ENCODE measurements around the gene CDH5.

CDH5 gene

GRCh38 chr16:66416136-66416535, 49.6 kb downstream of the CDH5 start:
- H2AFZ ChIP-seq (ENCODE audit: low read depth, low read length, severe bottlenecking), result no peak overlapping the region
- no peaks in the 10 kb centered on the region for H3K9me3 ChIP-seq (ENCODE audit: insufficient read depth, low read length)
- H3K27ac ChIP-seq (ENCODE audit: low read depth, low read length), result no peak overlapping the region
- H3F3A ChIP-seq (ENCODE audit: insufficient read depth), result no peaks in the 10 kb centered on the region
- H3K9ac ChIP-seq (ENCODE audit: low read length), result no peak overlapping the region
- no peak for TF ChIP-seq EZH2phosphoT487 (conservative IDR thresholded peaks at IDR 0.05; ENCODE audit: low read length)
- TF ChIP-seq CTCF (IDR thresholded peaks at IDR 0.05; ENCODE audit: insufficient read depth, low read length, poor library complexity, severe bottlenecking), result no peak
- no peaks in the 10 kb centered on the region for H3K36me3 ChIP-seq (ENCODE audit: low read length)
- H4K20me1 ChIP-seq (ENCODE audit: low read depth, low read length), result no peaks in the 10 kb centered on the region
- H3K27me3 ChIP-seq (ENCODE audit: low read length), result no peaks in the 10 kb centered on the region
- no peak overlapping the region for H3K4me3 ChIP-seq (ENCODE audit: insufficient read depth, low read length, poor library complexity, severe bottlenecking)
- H3K4me2 ChIP-seq (ENCODE audit: low read depth, low read length, poor library complexity, severe bottlenecking), result no peak overlapping the region
- H3K9me2 ChIP-seq (replicated peaks; ENCODE audit: insufficient read depth, low read length), result no peaks in the 10 kb centered on the region
- H3K79me2 ChIP-seq (ENCODE audit: insufficient read depth, low read length), result no peaks in the 10 kb centered on the region

- Histone ChIP-seq H3K4me3 (ENCODE audit: insufficient read depth, low read length, poor library complexity, severe bottlenecking) (no peak overlapping the region), H2AFZ (ENCODE audit: low read depth, low read length, severe bottlenecking) (no peak overlapping the region), H3K36me3 (ENCODE audit: low read length) (no peaks in the 10 kb centered on the region), H3K9me2 (replicated peaks; ENCODE audit: insufficient read depth, low read length) (no peaks in the 10 kb centered on the region), H3K4me2 (ENCODE audit: low read depth, low read length, poor library complexity, severe bottlenecking) (no peak overlapping the region), H3K27me3 (ENCODE audit: low read length) (no peaks in the 10 kb centered on the region), H3K9ac (ENCODE audit: low read length) (no peak overlapping the region), H3F3A (ENCODE audit: insufficient read depth) (no peaks in the 10 kb centered on the region), H3K27ac (ENCODE audit: low read depth, low read length) (no peak overlapping the region), H4K20me1 (ENCODE audit: low read depth, low read length) (no peaks in the 10 kb centered on the region), H3K9me3 (ENCODE audit: insufficient read depth, low read length) (no peaks in the 10 kb centered on the region), H3K79me2 (ENCODE audit: insufficient read depth, low read length) (no peaks in the 10 kb centered on the region)
- no peak for TF ChIP-seq EZH2phosphoT487 (conservative IDR thresholded peaks at IDR 0.05; ENCODE audit: low read length)
- TF ChIP-seq CTCF (IDR thresholded peaks at IDR 0.05; ENCODE audit: insufficient read depth, low read length, poor library complexity, severe bottlenecking), result no peak
Observed at GRCh38 chr16:66416939-66417700, 50.6 kb downstream of the CDH5 start.

- Histone ChIP-seq H3K4me2 (ENCODE audit: low read depth, low read length, poor library complexity, severe bottlenecking) (no peak overlapping the region), H3K9ac (ENCODE audit: low read length) (no peak overlapping the region), H3K4me3 (ENCODE audit: insufficient read depth, low read length, poor library complexity, severe bottlenecking) (no peak overlapping the region), H3K9me3 (ENCODE audit: insufficient read depth, low read length) (no peaks in the 10 kb centered on the region), H3K36me3 (ENCODE audit: low read length) (no peaks in the 10 kb centered on the region), H3K79me2 (ENCODE audit: insufficient read depth, low read length) (no peaks in the 10 kb centered on the region), H3K9me2 (replicated peaks; ENCODE audit: insufficient read depth, low read length) (no peaks in the 10 kb centered on the region), H3K27ac (ENCODE audit: low read depth, low read length) (no peak overlapping the region), H2AFZ (ENCODE audit: low read depth, low read length, severe bottlenecking) (no peak overlapping the region), H3F3A (ENCODE audit: insufficient read depth) (no peaks in the 10 kb centered on the region), H3K27me3 (ENCODE audit: low read length) (no peaks in the 10 kb centered on the region), H4K20me1 (ENCODE audit: low read depth, low read length) (no peaks in the 10 kb centered on the region)
- TF ChIP-seq EZH2phosphoT487 (conservative IDR thresholded peaks at IDR 0.05; ENCODE audit: low read length) (no peak), CTCF (IDR thresholded peaks at IDR 0.05; ENCODE audit: insufficient read depth, low read length, poor library complexity, severe bottlenecking) (no peak)
Observed at GRCh38 chr16:66418165-66418962, 51.9 kb downstream of the CDH5 start.

All from SU-DHL-6 (cell line).